SH-SY5Y (cell line): ENCODE data around the gene GP9.

Experiments used
- GATA2 ChIP-seq: IDR thresholded peaks from 2 replicates; pipeline ENCODE4 v1.6.1; 2011; ENCODE audit warnings: mild to moderate bottlenecking, low read depth, low read length
- GATA3 ChIP-seq: IDR thresholded peaks from 2 replicates; pipeline ENCODE4 v1.6.1; 2011; ENCODE audit warnings: low read depth, mild to moderate bottlenecking, low read length, moderate library complexity

DNA sequence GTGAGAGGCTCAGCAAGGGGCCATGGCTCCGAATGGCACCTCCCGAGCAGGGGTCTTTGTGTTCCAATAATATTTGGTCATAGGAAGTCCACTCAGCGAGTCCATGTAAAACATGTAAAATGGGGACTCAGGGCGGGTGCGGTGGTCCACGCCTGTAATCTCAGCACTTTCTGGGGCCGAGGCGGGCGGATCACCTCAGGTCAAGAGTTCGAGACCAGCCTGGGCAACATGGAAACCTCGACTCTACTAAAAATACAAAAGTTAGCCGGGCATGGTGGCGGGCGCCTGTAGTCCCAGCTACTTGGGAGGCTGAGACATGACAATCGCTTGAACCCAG lies 33.1 kb upstream of the GP9 start:
- no peak for TF ChIP-seq GATA2
- TF ChIP-seq GATA3, result no peak
